PC-9 (cell line): ENCODE measurements around the gene SOSTDC1. TPM values are rescaled to one million over a fixed set of nuclear protein-coding genes. Genes with fewer than 3 reads are reported as not detected.

ENCODE experiments used
- BruUV-seq: library from RNA; stranded (reverse); fragments of 400-500 nt; replicated peaks from 2 replicates; lab custom pipeline; 2021; lab: Mats Ljungman, UMichigan
- CTCF ChIA-PET: fragments of 300-600 bp; sonication (Branson Sonifier 250); formaldehyde crosslinking; loops from one replicate; lab custom pipeline; 2022; ENCODE audit warnings: antibody characterized with exemption; lab: Charles Lee
- POLR2A ChIA-PET: fragments of 300-600 bp; sonication (Branson Sonifier 250); formaldehyde crosslinking; loops from one replicate; lab custom pipeline; 2022; ENCODE audit warnings: antibody characterized with exemption; ENCODE audit not compliant: unreplicated experiment; lab: Charles Lee
- DNase-seq, 2 experiments: peaks; one replicate each; pipeline versions ENCODE4 v3.0.0 to v3.0.0-alpha.2; 2015 to 2022; ENCODE audit warnings: mixed read lengths in 1 of 2
- H2AFZ ChIP-seq: fragments of 200-600 bp; sonication (generic); 2 replicates; pipeline ENCODE4 v1.8.1; 2017; ENCODE audit warnings: antibody characterized with exemption
- H3F3A ChIP-seq: fragments of 200-600 bp; sonication (generic); 2 replicates; pipeline ENCODE4 v1.8.1; 2017; ENCODE audit warnings: antibody characterized with exemption, mild to moderate bottlenecking, low read depth; ENCODE audit not compliant: insufficient read depth
- H3K27ac ChIP-seq: fragments of 200-600 bp; sonication (generic); 2 replicates; pipeline ENCODE4 v1.6.1; 2016; ENCODE audit warnings: mixed run types
- H3K27me3 ChIP-seq: fragments of 200-600 bp; sonication (generic); 2 replicates; pipeline ENCODE4 v1.6.1; 2016; ENCODE audit warnings: low read depth, mixed run types; ENCODE audit not compliant: insufficient read depth
- H3K36me3 ChIP-seq: fragments of 200-600 bp; sonication (generic); 2 replicates; pipeline ENCODE4 v1.6.1; 2016; ENCODE audit warnings: low read depth, mixed run types
- H3K4me1 ChIP-seq: fragments of 200-600 bp; sonication (generic); replicated peaks from 2 replicates; pipeline ENCODE4 v1.6.1; 2016; ENCODE audit warnings: mixed run types; ENCODE audit not compliant: insufficient read depth
- H3K4me2 ChIP-seq: fragments of 200-600 bp; sonication (generic); 2 replicates; pipeline ENCODE4 v1.6.1; 2017; ENCODE audit warnings: mixed run types
- H3K4me3 ChIP-seq: fragments of 200-600 bp; sonication (generic); 2 replicates; pipeline ENCODE4 v1.6.1; 2016; ENCODE audit warnings: mixed run types
- H3K79me2 ChIP-seq: fragments of 200-600 bp; sonication (generic); 2 replicates; pipeline ENCODE4 v1.6.1; 2017; ENCODE audit warnings: low read depth, mixed run types
- H3K9me2 ChIP-seq: fragments of 200-600 bp; sonication (generic); 2 replicates; pipeline ENCODE4 v1.8.1; 2017; ENCODE audit warnings: mild to moderate bottlenecking; ENCODE audit not compliant: insufficient read depth
- H3K9me3 ChIP-seq: fragments of 200-600 bp; sonication (generic); 2 replicates; pipeline ENCODE4 v1.8.1; 2016; ENCODE audit warnings: low read depth; ENCODE audit not compliant: insufficient read depth
- H4K20me1 ChIP-seq: fragments of 200-600 bp; sonication (generic); 2 replicates; pipeline ENCODE4 v1.8.1; 2017; ENCODE audit not compliant: insufficient read depth
- EZH2 ChIP-seq: fragments of 200-600 bp; sonication (generic); IDR thresholded peaks from 2 replicates; pipeline ENCODE4 v1.8.0; 2017; ENCODE audit warnings: antibody characterized with exemption, low read depth
- intact Hi-C: fragments of 100-400 bp; cut with micrococcal nuclease; formaldehyde crosslinking; loops from one replicate; pipeline ENCODE4 v1.10.0; 2022; ENCODE audit not compliant: unreplicated experiment
- total RNA-seq: library from RNA; stranded (reverse); gene quantifications from 2 replicates; pipeline ENCODE4 v1.2.3, GENCODE V29; 2021
- TF ChIP-seq, protein P1 (sequence below): fragments of 200-600 bp; sonication (generic); conservative IDR thresholded peaks from 2 replicates; pipeline ENCODE4 v1.6.1; 2017; ENCODE audit warnings: mixed run types, antibody characterized with exemption, mild to moderate bottlenecking, moderate library complexity

Gene SOSTDC1
- total RNA-seq, 1 experiment from 2014 or later = not detected

DNA sequence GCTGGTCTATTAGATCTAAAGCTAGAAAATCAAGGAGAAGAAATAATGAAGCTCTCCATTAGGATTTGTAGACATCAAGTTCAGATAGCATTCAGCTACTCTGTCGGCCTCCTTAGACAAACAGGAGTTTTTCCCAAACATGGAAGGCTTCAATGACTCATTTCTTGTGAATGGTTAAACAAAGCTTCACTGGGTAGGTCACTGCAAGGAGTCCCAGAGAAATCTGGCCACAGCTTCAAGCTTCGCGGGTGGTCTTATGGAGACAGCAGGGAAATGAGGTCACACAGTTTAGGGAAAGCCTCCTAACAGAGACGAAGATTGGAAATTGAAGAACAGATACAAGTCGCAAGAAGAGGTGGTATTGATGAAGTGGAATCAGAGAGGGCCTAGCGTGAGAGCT lies 38.5 kb upstream of the SOSTDC1 start:
- no peaks in the 10 kb centered on the region for H3K79me2 ChIP-seq
- no peaks in the 10 kb centered on the region for H3K36me3 ChIP-seq
- H3F3A ChIP-seq = no peaks in the 10 kb centered on the region
- H3K4me2 ChIP-seq = no peak overlapping the region
- H3K4me3 ChIP-seq = no peak overlapping the region
- intact Hi-C loops = no loop called here
- no peak overlapping the region for H2AFZ ChIP-seq
- DNase-seq = no peak
- H3K4me1 ChIP-seq = no peaks in the 10 kb centered on the region
- no peak overlapping the region for H3K27ac ChIP-seq
- H3K9me3 ChIP-seq = no peaks in the 10 kb centered on the region
- BruUV-seq = no TSS peak
- H3K27me3 ChIP-seq = no peaks in the 10 kb centered on the region
- POLR2A ChIA-PET = interaction anchor here (0.6 kb wide), 1 partner anchor 158 kb away, joined by 3 read pairs; no protein-coding TSS in a partner anchor
- no peaks in the 10 kb centered on the region for H4K20me1 ChIP-seq
- TF ChIP-seq EZH2 = no peak
- TF ChIP-seq, protein P1, sequence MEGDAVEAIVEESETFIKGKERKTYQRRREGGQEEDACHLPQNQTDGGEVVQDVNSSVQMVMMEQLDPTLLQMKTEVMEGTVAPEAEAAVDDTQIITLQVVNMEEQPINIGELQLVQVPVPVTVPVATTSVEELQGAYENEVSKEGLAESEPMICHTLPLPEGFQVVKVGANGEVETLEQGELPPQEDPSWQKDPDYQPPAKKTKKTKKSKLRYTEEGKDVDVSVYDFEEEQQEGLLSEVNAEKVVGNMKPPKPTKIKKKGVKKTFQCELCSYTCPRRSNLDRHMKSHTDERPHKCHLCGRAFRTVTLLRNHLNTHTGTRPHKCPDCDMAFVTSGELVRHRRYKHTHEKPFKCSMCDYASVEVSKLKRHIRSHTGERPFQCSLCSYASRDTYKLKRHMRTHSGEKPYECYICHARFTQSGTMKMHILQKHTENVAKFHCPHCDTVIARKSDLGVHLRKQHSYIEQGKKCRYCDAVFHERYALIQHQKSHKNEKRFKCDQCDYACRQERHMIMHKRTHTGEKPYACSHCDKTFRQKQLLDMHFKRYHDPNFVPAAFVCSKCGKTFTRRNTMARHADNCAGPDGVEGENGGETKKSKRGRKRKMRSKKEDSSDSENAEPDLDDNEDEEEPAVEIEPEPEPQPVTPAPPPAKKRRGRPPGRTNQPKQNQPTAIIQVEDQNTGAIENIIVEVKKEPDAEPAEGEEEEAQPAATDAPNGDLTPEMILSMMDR = no peak
- H3K9me2 ChIP-seq = 0 out of 2 replicates have a peak, but pooled peaks cover 6% of the 10 kb centered on the region
- CTCF ChIA-PET = no interaction called here

DNA sequence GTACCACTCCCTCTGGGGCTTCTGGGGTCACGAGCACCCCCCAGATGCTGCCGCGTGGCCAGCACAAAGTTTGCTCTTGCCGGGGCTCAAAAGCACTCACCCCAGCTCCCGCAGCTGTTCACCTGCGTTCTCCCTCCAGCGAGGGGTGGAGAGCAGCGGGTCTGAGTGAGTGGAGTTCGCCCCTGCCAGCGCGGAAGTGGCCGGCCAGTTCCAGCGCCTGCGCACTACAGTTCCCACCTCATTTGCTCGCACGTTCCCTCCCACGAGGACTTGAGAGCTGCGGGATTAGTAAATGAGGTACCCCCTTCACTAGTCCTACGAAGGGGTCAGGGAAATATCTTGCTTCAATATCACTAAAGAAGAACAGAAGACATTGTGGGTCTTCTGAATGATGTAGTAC lies 36.8 kb upstream of the SOSTDC1 start:
- Histone ChIP-seq H3K4me2 (no peak overlapping the region), H2AFZ (no peak overlapping the region)

DNA sequence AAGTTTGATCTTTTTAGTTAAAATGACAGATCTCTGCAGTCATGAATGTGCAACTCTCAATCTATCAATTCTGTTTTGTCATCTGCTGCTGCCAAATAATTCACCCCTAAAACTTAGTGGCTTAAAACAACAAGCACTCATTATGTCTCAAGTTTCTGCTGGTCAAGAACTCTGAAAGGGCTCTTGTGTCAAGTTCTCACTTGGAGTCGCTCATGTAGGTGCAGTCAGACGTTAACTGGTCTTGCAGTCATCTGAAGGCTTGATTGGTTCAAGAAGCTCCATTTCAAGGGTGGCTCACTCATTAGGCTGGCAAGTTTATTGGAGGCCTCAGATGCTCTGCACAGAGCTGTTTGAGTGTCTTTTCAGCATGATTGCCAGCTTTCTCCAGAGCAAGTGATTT lies 32.6 kb upstream of the SOSTDC1 start:
- BruUV-seq = no TSS peak
- Histone ChIP-seq H4K20me1 (no peaks in the 10 kb centered on the region), H3K4me3 (no peak overlapping the region)

More for the DNA sequence above, 36.8 kb upstream of the SOSTDC1 start:
- no peaks in the 10 kb centered on the region for H3F3A ChIP-seq
- H4K20me1 ChIP-seq = no peaks in the 10 kb centered on the region
- H3K79me2 ChIP-seq = no peaks in the 10 kb centered on the region
- CTCF ChIA-PET = no interaction called here
- no peak overlapping the region for H3K4me3 ChIP-seq
- no peaks in the 10 kb centered on the region for H3K36me3 ChIP-seq
- intact Hi-C loops = no loop called here
- H3K9me3 ChIP-seq = no peaks in the 10 kb centered on the region
- no TSS peak for BruUV-seq
- H3K9me2 ChIP-seq = 0 out of 2 replicates have a peak, but pooled peaks cover 6% of the 10 kb centered on the region
- H3K4me1 ChIP-seq = no peaks in the 10 kb centered on the region
- TF ChIP-seq, protein P1 = no peak
- DNase-seq = no peak
- H3K27me3 ChIP-seq = no peaks in the 10 kb centered on the region
- POLR2A ChIA-PET = no interaction called here
- H3K27ac ChIP-seq = no peak overlapping the region

More for the DNA sequence above, 32.6 kb upstream of the SOSTDC1 start:
- 0 out of 2 replicates have a peak, but pooled peaks cover 5% of the 10 kb centered on the region for H3K9me2 ChIP-seq
- DNase-seq = no peak
- H3K27me3 ChIP-seq = no peaks in the 10 kb centered on the region
- intact Hi-C loops = no loop called here
- ChIA-PET POLR2A (interaction anchor here (0.6 kb wide), 2 partner anchors 342 to 1872 kb away, joined by 3 to 7 read pairs; no protein-coding TSS in a partner anchor), CTCF (no interaction called here)
- H3K79me2 ChIP-seq = no peaks in the 10 kb centered on the region
- H3K4me1 ChIP-seq = no peaks in the 10 kb centered on the region
- no peak overlapping the region for H3K4me2 ChIP-seq
- H3F3A ChIP-seq = no peaks in the 10 kb centered on the region
- H3K9me3 ChIP-seq = no peaks in the 10 kb centered on the region
- no peak overlapping the region for H3K27ac ChIP-seq
- H2AFZ ChIP-seq = no peak overlapping the region
- no peaks in the 10 kb centered on the region for H3K36me3 ChIP-seq
- TF ChIP-seq, protein P1 = no peak
- TF ChIP-seq EZH2 = no peak
